AG10803 (cell line): ENCODE data around the gene HOXA5.

Experiments used
- DNase-seq: peaks from one replicate; pipeline ENCODE4 v3.0.0; 2010; ENCODE audit warnings: low read depth
- H3K4me3 ChIP-seq: 2 replicates; pipeline ENCODE4 v1.5.1; 2011; ENCODE audit warnings: mild to moderate bottlenecking, low read length, control low read depth
- TF ChIP-seq, protein P1 (sequence below): conservative IDR thresholded peaks from 2 replicates; pipeline ENCODE4 v1.5.1; 2011; ENCODE audit warnings: mild to moderate bottlenecking, low read length, control low read depth, inconsistent platforms

Gene HOXA5

DNA sequence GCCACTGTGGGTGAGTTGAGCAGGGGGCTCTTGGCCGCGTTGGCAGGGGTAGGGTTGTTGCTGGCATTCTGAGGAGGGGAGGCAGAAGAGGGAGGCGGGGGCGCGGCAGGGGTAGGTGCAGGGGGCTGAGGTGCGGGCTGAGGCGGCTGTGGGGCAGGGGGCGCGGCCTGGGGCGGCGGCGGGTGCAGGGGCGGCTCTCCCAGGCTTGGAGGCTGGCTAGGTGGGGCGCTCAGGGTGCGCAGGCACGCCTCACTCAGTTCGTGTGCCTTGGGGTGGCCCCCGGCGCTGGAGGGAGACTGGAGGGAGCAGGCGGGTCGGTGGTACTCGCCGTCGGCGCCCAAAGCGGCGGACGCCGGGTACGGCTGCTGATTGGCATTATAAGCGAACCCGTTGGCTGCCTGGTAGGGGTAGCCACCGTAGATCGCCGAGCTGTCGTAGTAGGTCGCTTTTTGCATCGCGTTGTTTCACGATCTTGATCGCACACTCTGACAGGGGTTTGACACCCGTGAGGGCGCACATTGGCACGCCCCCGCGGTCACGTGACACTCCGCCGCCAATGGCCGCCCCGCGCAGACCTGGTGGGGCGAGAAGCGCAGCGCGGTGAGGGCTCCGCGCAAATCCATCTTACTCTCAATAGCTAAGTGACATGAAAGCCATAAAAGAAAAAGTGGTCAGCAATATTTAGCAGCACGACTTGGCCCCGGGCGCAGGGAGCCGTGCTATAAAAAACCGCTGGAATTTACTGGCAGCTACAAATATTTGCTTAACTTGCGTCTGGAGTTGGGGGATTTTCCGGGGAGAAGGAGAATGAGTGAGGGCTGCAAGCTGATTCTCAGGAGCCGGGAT, 33.1 kb downstream of the HOXA5 start:
- TF ChIP-seq, protein P1, sequence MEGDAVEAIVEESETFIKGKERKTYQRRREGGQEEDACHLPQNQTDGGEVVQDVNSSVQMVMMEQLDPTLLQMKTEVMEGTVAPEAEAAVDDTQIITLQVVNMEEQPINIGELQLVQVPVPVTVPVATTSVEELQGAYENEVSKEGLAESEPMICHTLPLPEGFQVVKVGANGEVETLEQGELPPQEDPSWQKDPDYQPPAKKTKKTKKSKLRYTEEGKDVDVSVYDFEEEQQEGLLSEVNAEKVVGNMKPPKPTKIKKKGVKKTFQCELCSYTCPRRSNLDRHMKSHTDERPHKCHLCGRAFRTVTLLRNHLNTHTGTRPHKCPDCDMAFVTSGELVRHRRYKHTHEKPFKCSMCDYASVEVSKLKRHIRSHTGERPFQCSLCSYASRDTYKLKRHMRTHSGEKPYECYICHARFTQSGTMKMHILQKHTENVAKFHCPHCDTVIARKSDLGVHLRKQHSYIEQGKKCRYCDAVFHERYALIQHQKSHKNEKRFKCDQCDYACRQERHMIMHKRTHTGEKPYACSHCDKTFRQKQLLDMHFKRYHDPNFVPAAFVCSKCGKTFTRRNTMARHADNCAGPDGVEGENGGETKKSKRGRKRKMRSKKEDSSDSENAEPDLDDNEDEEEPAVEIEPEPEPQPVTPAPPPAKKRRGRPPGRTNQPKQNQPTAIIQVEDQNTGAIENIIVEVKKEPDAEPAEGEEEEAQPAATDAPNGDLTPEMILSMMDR: no peak
- peak; percentile 75 for DNase-seq
- H3K4me3 ChIP-seq: no peak overlapping the region

DNA sequence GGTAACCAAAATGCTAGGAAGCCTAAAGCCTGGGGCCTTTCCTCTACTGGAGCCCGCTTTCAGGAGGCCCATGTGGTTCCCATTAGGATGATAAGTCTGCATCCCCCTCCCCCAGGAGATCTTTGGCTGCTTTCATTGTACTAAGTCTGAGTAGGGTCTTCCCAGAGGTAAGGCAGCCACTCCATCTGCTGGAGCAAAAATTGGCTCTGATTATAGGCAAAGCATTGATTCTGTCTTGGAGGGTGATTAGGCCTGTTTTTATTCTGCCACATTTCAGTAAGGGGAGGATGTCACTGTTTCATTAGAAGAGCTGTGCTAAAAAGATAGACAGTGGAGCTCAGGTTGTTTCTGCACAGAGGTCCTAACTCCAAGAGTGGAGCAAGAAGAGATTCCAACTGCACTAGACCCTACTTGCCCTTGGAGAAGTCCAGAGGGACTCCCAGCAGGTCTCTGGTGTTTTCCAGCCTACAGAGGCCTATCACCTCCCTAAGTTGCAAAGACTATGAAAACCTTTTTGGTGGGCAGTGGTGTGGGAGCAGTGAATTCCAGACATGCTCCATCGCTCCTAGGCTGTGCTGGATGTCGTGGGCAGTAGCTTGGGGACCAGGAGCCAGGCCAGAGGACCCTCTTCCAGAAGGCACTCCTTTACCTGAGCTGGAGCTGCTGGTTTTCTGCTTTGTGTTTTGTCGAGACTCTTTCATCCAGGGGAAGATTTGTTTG, 33.9 kb downstream of the HOXA5 start:
- TF ChIP-seq, protein P1: no peak
- no peak overlapping the region for H3K4me3 ChIP-seq
- DNase-seq: no peak

DNA sequence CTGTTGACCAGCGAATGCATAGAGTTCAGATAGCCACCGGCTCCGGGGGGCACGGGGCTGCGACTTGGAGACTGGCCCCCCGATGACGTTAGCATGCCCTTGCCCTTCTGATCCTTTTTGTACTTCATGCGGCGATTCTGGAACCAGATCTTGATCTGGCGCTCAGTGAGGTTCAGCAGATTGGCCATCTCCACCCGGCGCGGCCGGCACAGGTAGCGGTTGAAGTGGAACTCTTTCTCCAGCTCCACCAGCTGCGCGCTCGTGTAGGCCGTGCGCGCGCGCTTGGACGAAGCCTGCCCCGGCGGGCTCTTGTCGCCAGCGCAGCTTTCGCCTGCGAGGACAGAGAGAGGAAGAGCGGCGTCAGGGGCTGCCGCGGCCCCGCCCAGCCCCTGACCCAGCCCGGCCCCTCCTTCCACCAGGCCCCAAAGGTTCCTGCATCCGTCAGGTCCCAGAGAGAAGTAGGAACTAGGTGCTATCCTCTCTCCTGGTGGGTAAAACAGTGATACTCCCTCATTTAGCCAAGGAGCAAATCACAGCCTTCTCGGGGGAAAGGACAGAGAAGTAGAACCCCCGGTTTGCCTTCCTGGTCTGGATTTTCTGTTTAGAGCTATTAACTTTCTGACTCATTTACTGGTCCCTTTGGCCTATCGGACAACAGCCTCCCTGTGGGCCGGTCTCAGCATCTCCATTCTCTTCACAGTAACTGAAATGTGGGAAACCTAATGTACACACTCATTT, 34.9 kb downstream of the HOXA5 start:
- no peak for DNase-seq
- no peak overlapping the region for H3K4me3 ChIP-seq
- TF ChIP-seq, protein P1: no peak

DNA sequence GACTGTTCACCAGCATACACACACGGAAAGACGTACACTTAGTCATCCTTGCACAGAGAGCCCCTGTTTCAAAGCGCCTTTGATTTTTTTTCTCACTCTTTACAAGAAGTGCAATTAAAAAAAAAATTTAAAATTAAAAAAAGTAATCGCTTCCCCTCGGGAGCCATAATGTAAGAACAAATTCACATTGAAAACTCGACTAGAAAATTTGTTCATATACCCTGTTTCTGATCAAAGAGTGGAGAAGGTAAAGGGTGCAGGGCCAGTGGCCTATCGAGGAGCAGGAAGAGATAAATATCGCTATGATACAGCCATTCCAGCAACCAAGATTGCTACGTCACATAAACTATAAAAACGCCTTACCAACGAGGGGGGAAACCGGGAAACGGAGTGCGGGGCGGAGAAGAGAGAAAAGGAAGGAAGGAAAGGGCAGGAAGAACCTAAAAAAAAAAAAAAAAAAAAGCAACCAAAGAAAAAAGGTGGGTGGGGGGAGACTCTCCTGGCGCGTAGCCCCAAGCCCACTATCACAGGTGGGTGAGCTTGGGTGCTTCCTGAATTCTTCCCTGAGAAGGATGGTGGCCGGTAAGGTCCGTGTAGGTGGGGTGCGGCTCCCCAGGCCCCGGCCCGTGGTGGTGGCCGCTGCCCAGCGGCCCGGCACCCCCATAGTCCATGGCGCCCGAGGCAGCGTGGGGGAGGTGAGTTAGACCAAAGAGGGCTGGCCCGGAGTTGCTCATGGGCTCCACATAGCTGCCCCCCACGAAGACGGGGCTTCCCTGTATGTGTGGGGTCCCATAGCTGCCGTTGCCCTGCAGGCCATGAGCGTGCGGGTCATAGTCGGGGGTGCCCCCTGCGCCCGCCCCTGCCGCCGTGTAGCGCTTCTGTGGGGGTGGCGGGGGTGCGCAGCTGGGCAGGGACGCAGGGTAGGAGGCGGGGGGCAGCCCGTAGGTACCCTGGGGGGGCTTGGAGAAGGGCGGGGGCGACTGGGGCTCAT, 35.8 kb downstream of the HOXA5 start:
- H3K4me3 ChIP-seq: no peak overlapping the region
- TF ChIP-seq, protein P1: no peak
- DNase-seq: no peak

DNA sequence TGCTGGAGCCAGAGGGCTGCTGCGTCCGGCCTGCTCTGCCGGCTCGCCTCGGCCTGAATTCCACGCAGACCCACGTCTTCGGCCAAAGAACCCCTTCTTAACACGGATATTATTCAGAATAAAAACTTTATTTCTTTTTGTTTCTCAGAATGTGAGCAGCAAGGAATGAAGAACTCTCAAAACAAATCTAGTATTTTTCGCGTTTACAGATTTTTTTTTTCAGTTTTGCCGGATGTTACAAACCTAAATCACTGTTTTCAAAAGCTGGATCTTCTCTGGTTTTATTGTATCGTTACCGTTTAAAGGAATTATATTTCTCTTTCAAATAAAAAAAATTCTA, 36.6 kb downstream of the HOXA5 start:
- TF ChIP-seq, protein P1: no peak
- no peak for DNase-seq
- no peak overlapping the region for H3K4me3 ChIP-seq

DNA sequence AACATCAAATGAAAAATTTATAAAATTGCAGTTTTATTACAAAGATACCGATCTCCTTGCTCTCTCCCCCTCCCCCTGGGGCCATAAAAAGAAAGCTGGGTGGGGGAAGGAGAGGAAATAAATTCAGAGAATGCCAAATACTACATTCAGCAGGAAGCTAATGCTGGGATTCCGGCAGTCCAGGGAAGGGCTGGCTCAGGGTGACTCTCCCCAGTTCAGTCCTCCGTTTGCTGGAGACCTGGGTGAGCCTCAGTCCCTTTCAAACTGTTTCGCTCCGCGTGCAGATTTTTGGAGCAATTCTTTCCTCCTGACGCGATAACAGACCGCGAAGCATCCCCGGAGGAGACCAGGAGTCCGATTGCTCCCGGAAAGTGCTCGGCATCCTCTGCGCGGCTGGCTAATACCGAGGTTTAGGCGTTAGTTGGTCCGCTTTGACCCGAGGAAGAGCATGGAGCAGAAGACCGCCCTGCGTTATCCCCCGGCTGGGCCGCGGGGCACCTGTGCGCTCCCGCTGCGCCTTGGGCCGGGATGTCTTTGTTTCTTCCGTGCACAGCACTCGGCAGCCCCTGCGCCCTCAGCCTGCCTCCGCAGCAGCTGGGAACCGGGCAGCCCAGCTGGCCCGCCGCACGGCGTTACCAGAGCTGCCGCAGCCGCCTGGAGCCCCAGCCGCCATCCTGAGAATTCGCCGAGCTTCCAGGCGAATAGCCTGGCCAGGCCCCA, 37.1 kb downstream of the HOXA5 start:
- DNase-seq: no peak
- no peak overlapping the region for H3K4me3 ChIP-seq
- TF ChIP-seq, protein P1: no peak
